Measurements from ENCODE around the gene SLC8A1.

The SLC8A1 gene

GRCh38 chr2:40346535-40347354 is 105.1 kb downstream of the SLC8A1 start:
- peaks cover 23% of the 10 kb centered on the region for H3K4me1 ChIP-seq (ENCODE audit: insufficient read depth, low read length)

GRCh38 chr2:40344364-40344763 is 107.5 kb downstream of the SLC8A1 start:
- Histone ChIP-seq H3K27me3 (ENCODE audit: control insufficient read depth in 1 of 2, insufficient read depth in 2 of 2, low read length in 2 of 2) (no peaks in the 10 kb centered on the region), H3K9ac (ENCODE audit: low read length) (no peak overlapping the region), H3K4me1 (ENCODE audit: insufficient read depth, low read length) (peaks cover 23% of the 10 kb centered on the region), H3K9me3 (ENCODE audit: low read length) (no peaks in the 10 kb centered on the region), H3K27ac (ENCODE audit: low read depth, low read length) (peak overlapping the region; percentile 45), H3K36me3 (ENCODE audit: insufficient read depth, low read length) (no peaks in the 10 kb centered on the region), H3K4me3 (ENCODE audit: low read depth in 1 of 2, low read length in 2 of 2) (no peak overlapping the region)

More at GRCh38 chr2:40346535-40347354, 105.1 kb downstream of the SLC8A1 start:
- no peak overlapping the region for H3K9ac ChIP-seq (ENCODE audit: low read length)
- H3K4me3 ChIP-seq (ENCODE audit: low read depth in 1 of 2, low read length in 2 of 2), result no peak overlapping the region
- no peaks in the 10 kb centered on the region for H3K27me3 ChIP-seq (ENCODE audit: control insufficient read depth in 1 of 2, insufficient read depth in 2 of 2, low read length in 2 of 2)
- peak overlapping the region; percentile 48 for H3K27ac ChIP-seq (ENCODE audit: low read depth, low read length)
- H3K9me3 ChIP-seq (ENCODE audit: low read length), result no peaks in the 10 kb centered on the region
- H3K36me3 ChIP-seq (ENCODE audit: insufficient read depth, low read length), result no peaks in the 10 kb centered on the region

- no peaks in the 10 kb centered on the region for H3K36me3 ChIP-seq (ENCODE audit: insufficient read depth, low read length)
- H3K4me1 ChIP-seq (ENCODE audit: insufficient read depth, low read length), result peaks cover 23% of the 10 kb centered on the region
- no peak overlapping the region for H3K4me3 ChIP-seq (ENCODE audit: low read depth in 1 of 2, low read length in 2 of 2)
- H3K27ac ChIP-seq (ENCODE audit: low read depth, low read length), result no peak overlapping the region
- no peaks in the 10 kb centered on the region for H3K9me3 ChIP-seq (ENCODE audit: low read length)
- H3K9ac ChIP-seq (ENCODE audit: low read length), result no peak overlapping the region
- H3K27me3 ChIP-seq (ENCODE audit: control insufficient read depth in 1 of 2, insufficient read depth in 2 of 2, low read length in 2 of 2), result no peaks in the 10 kb centered on the region
Measured at GRCh38 chr2:40343902-40344301, 108.0 kb downstream of the SLC8A1 start.

DNA sequence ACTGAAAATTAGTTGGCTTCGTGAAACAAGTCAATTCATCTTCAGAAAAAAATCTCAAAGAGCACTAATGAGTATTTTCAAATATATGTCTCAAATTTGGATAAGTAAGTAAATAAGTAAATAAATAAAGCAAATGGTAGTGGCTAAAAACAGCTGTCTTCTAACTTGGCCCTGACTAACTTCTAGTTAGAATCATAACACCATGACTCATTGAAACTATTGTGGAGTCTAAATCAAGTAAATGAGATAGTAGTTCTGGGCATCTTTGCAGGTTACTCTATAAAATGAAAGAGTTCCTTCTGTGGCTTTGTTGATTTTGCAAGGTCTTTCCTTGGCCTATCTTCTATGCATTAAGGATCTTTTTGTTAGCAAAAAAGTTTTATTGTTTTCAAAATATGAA is 110.7 kb downstream of the SLC8A1 start:
- H3K9ac ChIP-seq (ENCODE audit: low read length), result no peak overlapping the region
- no peaks in the 10 kb centered on the region for H3K9me3 ChIP-seq (ENCODE audit: low read length)
- no peak overlapping the region for H3K27ac ChIP-seq (ENCODE audit: low read depth, low read length)
- H3K27me3 ChIP-seq (ENCODE audit: control insufficient read depth in 1 of 2, insufficient read depth in 2 of 2, low read length in 2 of 2), result no peaks in the 10 kb centered on the region
- H3K4me1 ChIP-seq (ENCODE audit: insufficient read depth, low read length), result peaks cover 19% of the 10 kb centered on the region
- H3K36me3 ChIP-seq (ENCODE audit: insufficient read depth, low read length), result no peaks in the 10 kb centered on the region
- H3K4me3 ChIP-seq (ENCODE audit: low read depth in 1 of 2, low read length in 2 of 2), result no peak overlapping the region

DNA sequence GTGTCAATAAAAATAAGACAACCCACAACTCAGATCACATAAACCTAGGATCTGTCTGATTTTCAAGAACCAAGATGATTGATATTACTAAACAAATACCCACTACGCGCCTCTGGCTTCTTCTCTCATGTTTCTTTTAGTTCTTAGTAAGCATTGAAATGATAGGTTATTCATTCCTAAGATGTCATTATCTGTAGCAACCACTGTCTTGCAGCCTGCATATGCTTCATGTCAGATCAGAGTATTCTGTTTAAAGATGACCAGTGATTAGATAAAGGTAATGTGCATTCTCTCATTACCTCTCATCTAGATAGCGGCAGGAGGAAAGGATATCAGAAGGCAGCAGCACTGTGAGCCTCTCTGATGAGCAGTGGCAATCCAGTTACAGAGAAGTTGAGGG is 112.9 kb downstream of the SLC8A1 start:
- Histone ChIP-seq H3K27me3 (ENCODE audit: control insufficient read depth in 1 of 2, insufficient read depth in 2 of 2, low read length in 2 of 2) (no peaks in the 10 kb centered on the region), H3K9me3 (ENCODE audit: low read length) (no peaks in the 10 kb centered on the region), H3K4me1 (ENCODE audit: insufficient read depth, low read length) (peaks cover 4% of the 10 kb centered on the region), H3K36me3 (ENCODE audit: insufficient read depth, low read length) (no peaks in the 10 kb centered on the region), H3K4me3 (ENCODE audit: low read depth in 1 of 2, low read length in 2 of 2) (no peak overlapping the region), H3K9ac (ENCODE audit: low read length) (no peak overlapping the region), H3K27ac (ENCODE audit: low read depth, low read length) (no peak overlapping the region)

GRCh38 chr2:40332191-40332826 is 119.6 kb downstream of the SLC8A1 start:
- H3K27ac ChIP-seq (ENCODE audit: low read depth, low read length), result no peak overlapping the region
- peaks cover 38% of the 10 kb centered on the region for H3K4me1 ChIP-seq (ENCODE audit: insufficient read depth, low read length)
- no peak overlapping the region for H3K4me3 ChIP-seq (ENCODE audit: low read depth in 1 of 2, low read length in 2 of 2)

GRCh38 chr2:40330096-40330495 is 121.8 kb downstream of the SLC8A1 start:
- H3K4me3 ChIP-seq (ENCODE audit: low read depth in 1 of 2, low read length in 2 of 2), result no peak overlapping the region
- no peaks in the 10 kb centered on the region for H3K36me3 ChIP-seq (ENCODE audit: insufficient read depth, low read length)
- peak overlapping the region; percentile 52 for H3K27ac ChIP-seq (ENCODE audit: low read depth, low read length)
- H3K27me3 ChIP-seq (ENCODE audit: control insufficient read depth in 1 of 2, insufficient read depth in 2 of 2, low read length in 2 of 2), result no peaks in the 10 kb centered on the region
- H3K9me3 ChIP-seq (ENCODE audit: low read length), result no peaks in the 10 kb centered on the region
- H3K9ac ChIP-seq (ENCODE audit: low read length), result no peak overlapping the region
- H3K4me1 ChIP-seq (ENCODE audit: insufficient read depth, low read length), result peaks cover 42% of the 10 kb centered on the region

More at GRCh38 chr2:40332191-40332826, 119.6 kb downstream of the SLC8A1 start:
- Histone ChIP-seq H3K27me3 (ENCODE audit: control insufficient read depth in 1 of 2, insufficient read depth in 2 of 2, low read length in 2 of 2) (no peaks in the 10 kb centered on the region), H3K9ac (ENCODE audit: low read length) (no peak overlapping the region), H3K9me3 (ENCODE audit: low read length) (no peaks in the 10 kb centered on the region), H3K36me3 (ENCODE audit: insufficient read depth, low read length) (no peaks in the 10 kb centered on the region)

- Histone ChIP-seq H3K4me1 (ENCODE audit: insufficient read depth, low read length) (peaks cover 46% of the 10 kb centered on the region), H3K9me3 (ENCODE audit: low read length) (no peaks in the 10 kb centered on the region), H3K9ac (ENCODE audit: low read length) (no peak overlapping the region), H3K4me3 (ENCODE audit: low read depth in 1 of 2, low read length in 2 of 2) (no peak overlapping the region), H3K27me3 (ENCODE audit: control insufficient read depth in 1 of 2, insufficient read depth in 2 of 2, low read length in 2 of 2) (no peaks in the 10 kb centered on the region), H3K27ac (ENCODE audit: low read depth, low read length) (peak overlapping the region; percentile 65), H3K36me3 (ENCODE audit: insufficient read depth, low read length) (no peaks in the 10 kb centered on the region)
Measured at GRCh38 chr2:40329739-40330030, 122.2 kb downstream of the SLC8A1 start.

GRCh38 chr2:40325116-40325515 is 126.8 kb downstream of the SLC8A1 start:
- Histone ChIP-seq H3K27ac (ENCODE audit: low read depth, low read length) (no peak overlapping the region), H3K9ac (ENCODE audit: low read length) (no peak overlapping the region), H3K4me3 (ENCODE audit: low read depth in 1 of 2, low read length in 2 of 2) (no peak overlapping the region), H3K27me3 (ENCODE audit: control insufficient read depth in 1 of 2, insufficient read depth in 2 of 2, low read length in 2 of 2) (no peaks in the 10 kb centered on the region), H3K4me1 (ENCODE audit: insufficient read depth, low read length) (peaks cover 24% of the 10 kb centered on the region), H3K36me3 (ENCODE audit: insufficient read depth, low read length) (no peaks in the 10 kb centered on the region), H3K9me3 (ENCODE audit: low read length) (no peaks in the 10 kb centered on the region)

GRCh38 chr2:40324656-40325055 is 127.2 kb downstream of the SLC8A1 start:
- Histone ChIP-seq H3K27ac (ENCODE audit: low read depth, low read length) (no peak overlapping the region), H3K27me3 (ENCODE audit: control insufficient read depth in 1 of 2, insufficient read depth in 2 of 2, low read length in 2 of 2) (no peaks in the 10 kb centered on the region), H3K9me3 (ENCODE audit: low read length) (no peaks in the 10 kb centered on the region), H3K9ac (ENCODE audit: low read length) (no peak overlapping the region), H3K36me3 (ENCODE audit: insufficient read depth, low read length) (no peaks in the 10 kb centered on the region), H3K4me1 (ENCODE audit: insufficient read depth, low read length) (peaks cover 20% of the 10 kb centered on the region), H3K4me3 (ENCODE audit: low read depth in 1 of 2, low read length in 2 of 2) (no peak overlapping the region)

- peaks cover 24% of the 10 kb centered on the region for H3K4me1 ChIP-seq (ENCODE audit: insufficient read depth, low read length)
- H3K27me3 ChIP-seq (ENCODE audit: control insufficient read depth in 1 of 2, insufficient read depth in 2 of 2, low read length in 2 of 2), result no peaks in the 10 kb centered on the region
- H3K4me3 ChIP-seq (ENCODE audit: low read depth in 1 of 2, low read length in 2 of 2), result no peak overlapping the region
Measured at GRCh38 chr2:40321822-40322221, 130.1 kb downstream of the SLC8A1 start.

More at GRCh38 chr2:40321822-40322221, 130.1 kb downstream of the SLC8A1 start:
- Histone ChIP-seq H3K9ac (ENCODE audit: low read length) (no peak overlapping the region), H3K9me3 (ENCODE audit: low read length) (no peaks in the 10 kb centered on the region), H3K27ac (ENCODE audit: low read depth, low read length) (no peak overlapping the region), H3K36me3 (ENCODE audit: insufficient read depth, low read length) (no peaks in the 10 kb centered on the region)

Measured in muscle layer of colon (tissue), 2 donors.